ES-I3 (cell line): ENCODE results near the gene HHEX.
"Not testable (repeated sequence)": the region's sequence is repeated elsewhere in the genome, so short reads cannot be mapped to it uniquely, and the experiment has no call there.

ENCODE experiments used
- H3K36me3 ChIP-seq: 2 replicates; pipeline ENCODE4 v1.6.1; 2013; ENCODE audit warnings: mild to moderate bottlenecking, low read length, control low read depth, moderate library complexity; ENCODE audit not compliant: insufficient read depth
- H3K4me1 ChIP-seq: 2 replicates; pipeline ENCODE4 v1.6.1; 2013; ENCODE audit warnings: mild to moderate bottlenecking, control low read depth, low read length; ENCODE audit not compliant: insufficient read depth
- H3K9ac ChIP-seq: 2 replicates; pipeline ENCODE4 v1.6.1; 2013; ENCODE audit warnings: low read depth, mild to moderate bottlenecking, low read length, moderate library complexity
- H3K9me3 ChIP-seq: 2 replicates; pipeline ENCODE4 v1.6.1; 2013; ENCODE audit warnings: mild to moderate bottlenecking, low read length, moderate library complexity; ENCODE audit not compliant: control insufficient read depth, insufficient read depth

HHEX gene

DNA sequence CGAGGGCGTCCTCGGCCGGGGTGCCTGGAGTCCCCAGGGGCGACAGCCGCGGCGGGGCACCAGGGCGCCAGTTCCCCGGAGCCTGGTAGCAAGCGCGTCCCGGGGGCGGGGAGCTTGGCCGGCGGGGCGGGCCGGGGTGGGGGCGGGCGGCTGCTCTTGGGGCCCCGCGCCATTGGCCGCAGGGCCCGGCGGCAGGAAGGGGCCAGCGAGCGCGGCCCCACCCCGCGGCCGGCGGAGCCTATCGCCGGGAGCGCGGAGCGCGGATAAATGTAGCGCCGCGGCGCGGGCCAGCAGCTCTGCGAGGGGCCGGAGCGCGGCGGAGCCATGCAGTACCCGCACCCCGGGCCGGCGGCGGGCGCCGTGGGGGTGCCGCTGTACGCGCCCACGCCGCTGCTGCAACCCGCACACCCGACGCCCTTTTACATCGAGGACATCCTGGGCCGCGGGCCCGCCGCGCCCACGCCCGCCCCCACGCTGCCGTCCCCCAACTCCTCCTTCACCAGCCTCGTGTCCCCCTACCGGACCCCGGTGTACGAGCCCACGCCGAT lies at the start of gene HHEX:
TSS of gene HHEX (plus strand) at position 293 of the 548 bp plus-strand sequence. CDS start at position 325, 32 bp downstream.
- Histone ChIP-seq H3K9ac (peak within 1 kb of the TSS; percentile 74), H3K36me3 (no peaks in the 10 kb centered on the region), H3K4me1 (no peaks in the 10 kb centered on the region), H3K9me3 (0 out of 2 replicates have a peak, but pooled peaks cover 4% of the 10 kb centered on the region)

DNA sequence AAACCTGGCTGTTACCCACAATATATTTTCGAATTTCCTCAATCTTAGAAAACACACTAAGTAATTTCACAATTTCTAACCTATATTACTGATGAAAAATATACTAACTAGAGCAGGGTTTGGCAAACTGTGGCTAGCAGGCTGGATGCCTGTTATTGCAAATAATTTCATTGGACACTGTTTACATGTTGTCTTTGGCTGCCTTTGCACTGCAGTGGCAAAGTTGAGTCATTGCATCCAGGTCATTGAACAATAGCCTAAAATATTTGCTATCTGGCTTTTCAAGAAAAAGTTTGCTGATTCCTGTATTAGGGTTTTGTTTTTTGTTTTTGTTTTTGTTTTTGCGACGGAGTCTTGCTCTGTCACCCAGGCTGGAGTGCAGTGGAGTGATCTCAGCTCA lies 49.6 kb upstream of the HHEX start:
- H3K4me1 ChIP-seq, result no peaks in the 10 kb centered on the region
- H3K36me3 ChIP-seq, result peaks cover 3% of the 10 kb centered on the region; the same call in 1 of the 2 replicates
- H3K9ac ChIP-seq, result no peak overlapping the region

DNA sequence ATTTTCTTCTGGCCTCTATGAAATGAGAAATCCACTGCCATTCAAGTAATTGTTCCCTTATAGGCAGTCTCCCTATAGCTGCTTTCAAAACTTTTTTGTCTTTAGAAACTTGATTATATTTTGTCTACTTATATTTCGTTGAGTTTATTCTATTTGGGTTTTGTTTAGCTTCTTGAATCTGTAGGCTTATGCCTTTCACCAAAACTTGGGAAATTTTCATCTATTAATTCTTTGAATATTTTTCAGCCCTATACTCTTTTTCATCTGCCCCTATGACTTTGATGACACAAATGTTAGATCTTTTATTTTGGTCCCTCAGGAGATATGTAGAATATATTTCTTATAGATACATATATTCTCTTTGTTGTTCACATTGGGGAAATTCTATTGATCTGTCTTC lies 48.3 kb upstream of the HHEX start:
- Histone ChIP-seq H3K9ac (no peak overlapping the region), H3K9me3 (no peaks in the 10 kb centered on the region), H3K4me1 (no peaks in the 10 kb centered on the region), H3K36me3 (no peaks in the 10 kb centered on the region)

More for the DNA sequence above, 49.6 kb upstream of the HHEX start:
- H3K9me3 ChIP-seq, result no peaks in the 10 kb centered on the region

DNA sequence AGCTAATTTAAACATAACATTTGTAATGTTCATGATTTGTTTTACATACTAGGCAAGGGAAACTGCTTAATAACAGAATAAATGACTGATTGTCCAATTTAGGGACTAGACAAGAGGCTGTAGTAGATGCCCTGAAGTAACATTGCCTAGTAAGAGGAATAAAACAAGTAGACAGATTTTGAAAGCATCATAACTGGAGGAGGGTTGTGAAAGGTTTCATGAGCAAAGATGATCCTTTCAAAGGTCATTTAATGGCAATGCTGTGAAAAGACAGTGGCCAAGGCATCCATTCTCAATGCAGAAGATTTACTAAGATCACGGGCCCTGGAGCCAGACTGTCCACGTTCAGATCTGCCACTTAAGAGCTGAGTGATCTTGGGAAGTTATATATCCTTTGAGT lies 44.8 kb upstream of the HHEX start:
- Histone ChIP-seq H3K9ac (no peak overlapping the region), H3K9me3 (no peaks in the 10 kb centered on the region), H3K36me3 (peaks cover 5% of the 10 kb centered on the region), H3K4me1 (no peaks in the 10 kb centered on the region)

DNA sequence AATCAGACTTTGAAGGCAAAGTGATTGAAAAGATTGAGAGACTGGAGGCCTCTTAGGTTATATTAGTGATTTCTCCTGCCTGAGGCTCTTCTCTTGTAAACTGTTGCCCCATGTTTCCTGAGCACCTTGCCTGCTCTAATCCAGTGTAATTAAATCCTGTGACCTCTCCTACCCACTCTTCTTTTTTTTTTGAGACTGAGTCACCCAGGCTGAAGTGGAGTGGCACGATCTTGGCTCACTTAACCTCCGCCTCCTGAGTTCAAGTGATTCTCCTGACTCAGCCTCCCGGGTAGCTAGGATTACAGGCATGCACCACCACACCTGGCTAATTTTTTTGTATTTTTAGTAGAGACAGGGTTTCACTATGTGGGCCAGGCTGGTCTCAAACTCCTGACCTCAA lies 38.9 kb upstream of the HHEX start:
- H3K9me3 ChIP-seq, H3K4me1 ChIP-seq, H3K9ac ChIP-seq: not testable (repeated sequence)
- peaks cover 16% of the 10 kb centered on the region for H3K36me3 ChIP-seq

DNA sequence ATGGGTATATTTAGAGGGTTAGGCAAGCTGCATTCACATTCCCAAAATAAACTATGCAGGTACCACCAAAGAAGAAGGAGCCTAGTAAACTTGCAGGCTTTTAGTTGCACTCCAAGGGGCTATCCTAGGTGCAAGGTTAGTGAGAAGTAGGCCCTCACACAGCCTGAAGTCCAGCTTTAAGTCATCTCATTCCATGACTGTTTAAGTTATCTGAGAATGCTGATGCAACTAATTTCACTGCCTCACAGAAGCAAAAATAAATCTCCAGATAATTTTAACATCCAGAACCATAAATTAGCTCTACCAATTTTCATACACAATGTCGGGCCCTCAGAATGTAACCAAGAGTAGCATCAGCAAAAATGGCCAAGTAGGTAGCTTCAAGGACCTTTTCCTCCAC lies 34.3 kb upstream of the HHEX start:
- H3K36me3 ChIP-seq, result peaks cover 10% of the 10 kb centered on the region
- no peak overlapping the region for H3K9ac ChIP-seq
- no peaks in the 10 kb centered on the region for H3K4me1 ChIP-seq
- no peaks in the 10 kb centered on the region for H3K9me3 ChIP-seq

DNA sequence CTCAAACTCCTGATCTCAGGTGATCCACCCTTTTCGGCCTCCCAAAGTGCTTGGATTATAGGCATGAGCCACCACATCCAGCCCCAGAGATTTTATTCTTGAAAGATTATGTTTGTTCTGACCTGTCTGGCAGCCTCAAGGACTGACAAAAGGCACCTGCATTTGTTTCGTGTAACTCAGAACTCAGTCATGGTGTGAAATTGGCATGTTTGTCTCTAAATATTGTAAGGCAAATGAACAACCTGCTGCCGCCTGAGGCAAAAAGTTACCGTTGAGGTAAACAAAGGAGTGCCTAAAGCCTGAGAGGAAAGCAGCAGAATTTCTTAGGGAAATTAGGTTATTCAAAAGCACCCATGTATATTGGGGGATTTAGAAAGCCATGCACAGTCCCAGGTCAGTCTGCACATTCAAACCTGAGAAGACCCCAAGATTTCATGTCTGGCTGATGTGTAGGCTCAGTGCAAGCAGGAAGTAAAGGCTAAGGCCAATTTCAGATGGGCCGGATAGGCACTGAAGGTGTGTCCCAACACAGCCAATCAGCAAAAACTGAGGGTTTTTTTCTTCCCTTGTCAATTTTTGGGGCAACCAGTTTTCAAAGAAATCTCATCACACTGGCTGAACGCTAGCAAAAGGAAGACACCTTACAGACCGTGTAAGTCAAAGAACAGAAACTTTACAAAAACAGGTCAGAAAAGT lies 33.3 kb upstream of the HHEX start:
- peaks cover 10% of the 10 kb centered on the region for H3K36me3 ChIP-seq
- no peak overlapping the region for H3K9ac ChIP-seq
- no peaks in the 10 kb centered on the region for H3K9me3 ChIP-seq
- no peaks in the 10 kb centered on the region for H3K4me1 ChIP-seq

DNA sequence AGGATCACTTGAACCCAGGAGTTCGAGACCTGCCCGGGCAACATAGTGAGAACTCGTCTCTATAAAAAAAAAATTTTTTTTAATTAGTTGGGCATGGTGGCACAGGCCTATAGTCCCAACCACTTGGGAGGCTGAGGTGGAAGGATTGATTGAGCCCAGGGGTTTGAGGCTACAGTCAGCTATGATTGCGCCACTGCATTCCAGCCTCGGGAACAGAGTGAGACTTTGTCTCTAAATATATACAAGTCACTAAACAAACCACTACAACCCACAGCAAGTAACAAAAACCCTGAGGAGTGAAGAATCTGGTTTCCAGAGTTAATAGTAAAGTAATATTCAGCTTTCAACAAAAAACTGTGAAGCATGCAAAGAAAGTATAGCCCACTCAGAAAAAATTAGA lies 32.7 kb upstream of the HHEX start:
- H3K9ac ChIP-seq, result no peak overlapping the region
- peaks cover 10% of the 10 kb centered on the region for H3K36me3 ChIP-seq
- no peaks in the 10 kb centered on the region for H3K9me3 ChIP-seq
- H3K4me1 ChIP-seq, result no peaks in the 10 kb centered on the region

DNA sequence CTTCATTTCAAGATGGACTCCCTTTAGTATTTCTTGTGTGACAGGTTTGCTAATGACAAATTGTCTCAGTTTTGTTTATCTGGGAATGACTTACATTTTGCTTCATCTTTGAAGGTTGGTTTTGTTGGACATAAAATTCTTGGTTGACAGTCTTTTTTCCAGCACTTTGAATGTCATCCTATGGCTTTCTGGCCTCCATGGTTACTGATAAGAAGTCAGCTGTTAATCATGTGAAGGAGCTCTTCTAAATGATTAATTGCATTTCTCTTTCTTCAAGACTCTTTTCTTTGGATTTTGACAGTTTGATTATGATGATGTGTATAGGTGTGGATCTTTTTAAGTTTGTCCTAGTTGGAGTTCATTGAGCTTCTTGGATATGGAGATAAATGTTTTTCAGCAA lies 26.9 kb upstream of the HHEX start:
- no peak overlapping the region for H3K9ac ChIP-seq
- no peaks in the 10 kb centered on the region for H3K4me1 ChIP-seq
- no peaks in the 10 kb centered on the region for H3K36me3 ChIP-seq
- no peaks in the 10 kb centered on the region; the same call in 1 of the 2 replicates for H3K9me3 ChIP-seq

DNA sequence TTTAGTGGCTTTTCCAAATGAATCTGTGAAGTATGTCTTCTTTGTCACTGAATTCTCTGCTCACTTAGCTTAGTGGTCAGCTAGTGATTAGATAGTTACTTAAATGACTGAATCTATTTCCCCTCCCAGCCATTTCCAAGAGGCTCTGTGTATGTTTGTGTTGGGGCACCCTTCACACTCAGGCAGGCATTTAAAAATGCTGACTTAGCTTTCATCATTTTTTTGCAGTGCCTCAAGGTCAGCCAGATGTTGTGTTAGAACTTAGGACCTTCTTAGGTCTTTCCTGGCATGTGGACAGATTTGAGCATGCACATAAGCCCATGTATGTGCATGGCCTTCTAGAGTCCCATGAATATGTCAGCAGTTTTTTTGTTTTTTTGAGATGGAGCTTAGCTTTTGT lies 25.4 kb upstream of the HHEX start:
- Histone ChIP-seq H3K36me3 (no peaks in the 10 kb centered on the region), H3K9me3 (no peaks in the 10 kb centered on the region; the same call in 1 of the 2 replicates), H3K4me1 (no peaks in the 10 kb centered on the region), H3K9ac (no peak overlapping the region)

DNA sequence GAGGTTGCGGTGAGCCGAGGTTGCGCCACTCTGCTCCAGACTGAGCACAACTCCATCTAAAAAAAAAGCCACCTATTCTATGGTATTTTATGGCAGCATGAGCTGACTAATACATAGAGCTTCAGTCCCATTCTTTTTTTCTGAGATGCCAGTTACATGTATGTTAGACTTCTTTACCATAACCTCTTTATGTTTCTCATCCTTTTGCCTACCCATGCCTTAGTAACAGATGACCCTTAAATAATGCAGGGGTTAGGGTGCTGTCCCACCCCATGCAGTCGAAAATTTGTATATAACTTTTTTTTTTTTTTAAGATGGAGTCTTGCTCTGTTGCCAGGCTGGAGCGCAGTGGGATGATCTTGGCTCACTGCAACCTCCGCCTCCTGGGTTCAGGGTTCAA lies 22.7 kb upstream of the HHEX start:
- Histone ChIP-seq H3K36me3 (no peaks in the 10 kb centered on the region), H3K4me1 (no peaks in the 10 kb centered on the region), H3K9me3 (no peaks in the 10 kb centered on the region; the same call in 1 of the 2 replicates), H3K9ac (no peak overlapping the region)

DNA sequence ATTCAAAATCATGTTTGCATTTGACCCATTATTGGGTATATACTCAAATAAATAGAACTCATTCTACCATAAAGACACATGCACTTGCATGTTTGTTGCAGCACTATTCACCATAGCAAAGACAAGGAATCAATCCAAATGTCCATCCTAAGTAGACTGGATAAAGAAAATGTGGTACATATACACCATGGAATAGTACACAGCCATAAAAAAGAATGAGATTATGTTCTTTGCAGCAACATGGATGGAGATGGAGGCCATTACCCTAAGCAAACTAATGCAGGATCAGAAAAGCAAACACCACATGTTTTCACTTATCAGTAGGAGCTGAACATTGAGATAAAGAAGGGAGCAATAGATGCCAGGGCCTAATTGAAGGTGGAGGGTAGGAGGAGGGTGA lies 12.0 kb upstream of the HHEX start:
- no peaks in the 10 kb centered on the region for H3K9me3 ChIP-seq
- no peaks in the 10 kb centered on the region for H3K4me1 ChIP-seq
- no peak overlapping the region for H3K9ac ChIP-seq
- no peaks in the 10 kb centered on the region for H3K36me3 ChIP-seq

DNA sequence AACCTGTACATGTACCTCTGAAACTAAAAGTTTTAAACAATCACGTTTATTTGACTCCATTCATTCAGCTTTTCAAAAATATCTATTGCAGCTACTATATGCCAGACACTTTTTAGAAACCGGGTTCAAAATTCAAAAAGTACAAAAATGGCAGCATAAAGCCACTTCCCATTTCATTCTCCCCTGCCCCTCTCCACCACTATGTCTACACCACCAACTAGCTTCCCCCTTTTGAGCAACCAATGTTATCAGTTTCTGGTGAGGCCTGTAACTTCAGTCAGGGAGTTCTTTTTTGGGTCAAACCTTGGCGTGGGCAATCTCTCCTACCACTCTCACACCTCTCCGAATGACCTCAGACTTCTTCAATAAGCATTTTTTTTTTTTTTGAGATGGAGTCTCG lies 11.5 kb upstream of the HHEX start:
- Histone ChIP-seq H3K4me1 (no peaks in the 10 kb centered on the region), H3K9me3 (no peaks in the 10 kb centered on the region), H3K36me3 (no peaks in the 10 kb centered on the region), H3K9ac (no peak overlapping the region)

DNA sequence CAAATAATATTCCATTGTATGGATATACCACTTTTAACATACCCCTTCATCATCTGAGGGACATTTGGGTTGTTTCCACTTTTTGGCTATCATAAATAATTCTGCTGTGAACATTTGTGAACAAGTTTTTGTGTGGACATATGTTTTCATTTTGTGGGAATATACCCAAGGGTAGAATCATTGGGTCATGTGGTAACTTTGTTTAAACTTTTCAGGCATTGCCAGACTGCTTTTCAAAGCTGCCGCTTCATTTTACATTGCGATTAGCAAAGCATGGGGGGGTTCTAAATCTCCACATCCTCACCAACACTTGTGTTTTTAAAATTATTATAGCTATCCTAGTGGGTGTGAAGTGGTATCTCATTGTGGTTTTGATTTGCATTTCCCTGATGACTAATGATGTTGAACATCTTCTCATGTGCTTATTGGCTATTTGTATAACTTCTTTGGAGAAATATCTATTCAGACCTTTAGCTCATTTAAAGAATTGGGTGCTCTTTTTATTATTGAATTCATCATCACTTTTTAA lies 8.4 kb upstream of the HHEX start:
- H3K4me1 ChIP-seq, result no peaks in the 10 kb centered on the region
- no peak overlapping the region for H3K9ac ChIP-seq
- no peaks in the 10 kb centered on the region for H3K36me3 ChIP-seq
- H3K9me3 ChIP-seq, result 0 out of 2 replicates have a peak, but pooled peaks cover 4% of the 10 kb centered on the region

DNA sequence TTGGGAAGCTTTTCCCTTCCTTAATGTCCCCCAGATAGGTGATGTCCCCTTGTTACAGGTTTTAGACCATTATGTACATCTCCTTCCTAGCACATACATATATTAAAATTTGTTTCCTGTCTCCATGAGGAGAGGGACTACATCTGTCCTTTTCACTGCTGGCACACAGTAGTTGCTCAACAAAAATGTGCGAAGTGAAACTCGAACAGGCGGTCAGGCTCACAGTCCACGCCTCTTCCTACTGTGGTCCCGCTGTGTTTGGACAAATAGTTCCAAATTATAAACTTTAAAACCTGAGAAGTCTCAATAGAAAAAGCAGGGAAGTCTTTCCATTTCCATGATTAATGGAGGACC lies 1.2 kb upstream of the HHEX start:
- Histone ChIP-seq H3K4me1 (no peaks in the 10 kb centered on the region), H3K9ac (peak overlapping the region; percentile 74; the same call in 1 of the 2 replicates), H3K36me3 (no peaks in the 10 kb centered on the region), H3K9me3 (0 out of 2 replicates have a peak, but pooled peaks cover 4% of the 10 kb centered on the region)
